GM23248 (cell line): ENCODE measurements around the gene SCRG1.

ENCODE experiments used
- EZH2 ChIP-seq: fragments of 200-600 bp; sonication (generic); IDR thresholded peaks from 2 replicates; pipeline ENCODE4 v1.6.1; 2018; ENCODE audit warnings: antibody characterized with exemption, mild to moderate bottlenecking; ENCODE audit not compliant: insufficient read depth, poor library complexity, severe bottlenecking
- EZH2phosphoT487 ChIP-seq: fragments of 200-600 bp; sonication (generic); IDR thresholded peaks from 2 replicates; pipeline ENCODE4 v1.6.1; 2018; ENCODE audit warnings: antibody characterized with exemption, moderate library complexity, mild to moderate bottlenecking, low read depth; ENCODE audit not compliant: insufficient read depth

DNA sequence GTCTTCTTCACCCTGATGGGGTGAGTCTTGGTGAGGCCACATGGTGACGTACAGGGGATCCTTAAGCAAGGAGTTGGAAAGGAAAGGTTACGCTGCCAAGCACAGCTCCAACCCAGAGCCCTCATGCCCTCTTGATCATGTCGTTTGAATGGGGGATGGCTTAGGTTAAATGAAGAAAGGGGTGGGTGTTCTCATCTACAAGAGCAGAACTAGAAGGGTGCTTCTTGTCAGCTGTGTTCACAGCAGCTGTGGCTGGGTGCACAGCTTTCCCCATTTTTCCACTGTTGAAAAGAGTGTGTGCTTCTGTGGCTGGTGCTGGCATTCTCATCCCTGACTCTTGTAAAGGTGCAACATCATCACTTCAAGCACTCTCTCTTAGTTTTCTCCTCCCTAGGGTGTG, 15.5 kb upstream of the SCRG1 start:
- TF ChIP-seq EZH2phosphoT487 (no peak), EZH2 (no peak)
